CD4-positive, alpha-beta T cell treated with Interleukin-17A for 1 hour (primary cell): ENCODE data around the gene SPDYE9.
"Not testable (repeated sequence)": the region's sequence is repeated elsewhere in the genome, so short reads cannot be mapped to it uniquely, and the experiment has no call there.

Source experiments
- DNase-seq: peaks from one replicate; pipeline ENCODE4 v3.0.0-alpha.2; 2020

The SPDYE9 gene, protein sequence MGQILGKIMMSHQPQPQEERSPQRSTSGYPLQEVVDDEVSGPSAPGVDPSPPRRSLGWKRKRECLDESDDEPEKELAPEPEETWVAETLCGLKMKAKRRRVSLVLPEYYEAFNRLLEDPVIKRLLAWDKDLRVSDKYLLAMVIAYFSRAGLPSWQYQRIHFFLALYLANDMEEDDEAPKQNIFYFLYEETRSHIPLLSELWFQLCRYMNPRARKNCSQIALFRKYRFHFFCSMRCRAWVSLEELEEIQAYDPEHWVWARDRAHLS

DNA sequence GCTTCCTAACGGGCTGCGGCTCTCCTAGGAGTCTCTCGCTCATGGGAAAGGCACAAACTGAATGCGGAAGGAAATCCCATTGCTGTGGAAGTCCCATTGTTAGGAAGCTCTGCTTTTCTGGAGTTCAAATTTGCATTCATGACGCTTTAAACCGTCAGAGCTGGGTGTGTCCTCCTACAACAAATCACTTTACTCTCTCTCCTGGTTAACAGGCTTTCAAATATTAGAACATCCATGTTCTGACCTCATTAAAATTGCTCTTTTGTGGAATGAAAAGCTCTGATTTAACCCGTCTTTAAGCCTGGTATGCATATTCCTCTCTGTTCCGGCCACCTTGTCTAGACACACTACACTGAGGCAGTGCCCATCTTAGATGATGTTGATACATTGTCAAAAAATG is at the start of gene SPDYE9:
Gene SPDYE9 (minus strand): TSS at position 101 of the 400 bp plus-strand sequence. CDS start 1,800 bp downstream, outside the sequence.
- DNase-seq, result not testable (repeated sequence)

DNA sequence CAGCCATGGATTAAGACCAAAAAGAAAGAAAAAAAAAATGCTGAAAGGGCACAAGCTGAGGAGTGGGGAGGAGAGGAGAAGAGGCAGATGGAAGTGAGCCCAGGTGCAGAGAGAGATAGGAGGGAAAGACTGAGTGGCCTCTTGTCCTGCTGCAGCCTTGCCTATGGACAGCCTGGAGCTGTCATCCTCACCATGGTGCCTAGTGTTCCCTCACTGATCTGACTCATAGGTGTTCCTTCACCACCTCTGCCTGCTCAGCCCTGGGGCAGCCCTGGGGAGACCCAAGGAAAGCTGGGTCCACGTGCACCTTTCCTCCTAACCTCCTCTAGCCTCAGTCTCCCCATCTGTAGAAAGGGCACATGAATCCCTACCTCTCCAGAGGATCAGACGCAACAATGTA is 49.0 kb upstream of the SPDYE9 start:
- not testable (repeated sequence) for DNase-seq

DNA sequence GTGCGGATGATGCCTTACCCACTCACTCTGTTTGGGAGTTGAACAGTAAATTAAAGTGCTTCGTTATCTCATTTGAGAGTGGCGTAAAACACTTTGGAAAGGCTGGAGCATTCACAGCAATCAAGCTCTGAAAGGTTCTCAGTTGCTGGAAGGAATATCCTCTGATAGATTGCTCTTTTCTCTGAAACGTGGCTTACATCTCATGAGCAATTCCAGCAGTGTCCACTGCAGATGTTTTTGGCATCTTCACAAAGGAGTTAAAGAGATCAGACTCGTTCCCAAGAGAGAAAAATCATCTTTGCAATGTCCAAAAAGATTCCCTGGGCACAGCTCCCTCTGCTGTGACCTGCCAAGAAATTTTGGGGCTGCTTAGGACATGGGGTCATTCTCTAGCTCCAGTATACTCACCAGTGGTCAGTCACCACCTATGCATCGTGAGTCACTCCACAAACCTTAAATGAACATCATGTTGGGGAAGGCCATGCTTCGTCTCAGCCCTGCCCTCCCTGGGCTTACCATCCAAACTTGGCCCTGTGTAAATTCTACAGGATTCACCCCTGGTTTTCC is 46.9 kb upstream of the SPDYE9 start:
- DNase-seq, result not testable (repeated sequence)

DNA sequence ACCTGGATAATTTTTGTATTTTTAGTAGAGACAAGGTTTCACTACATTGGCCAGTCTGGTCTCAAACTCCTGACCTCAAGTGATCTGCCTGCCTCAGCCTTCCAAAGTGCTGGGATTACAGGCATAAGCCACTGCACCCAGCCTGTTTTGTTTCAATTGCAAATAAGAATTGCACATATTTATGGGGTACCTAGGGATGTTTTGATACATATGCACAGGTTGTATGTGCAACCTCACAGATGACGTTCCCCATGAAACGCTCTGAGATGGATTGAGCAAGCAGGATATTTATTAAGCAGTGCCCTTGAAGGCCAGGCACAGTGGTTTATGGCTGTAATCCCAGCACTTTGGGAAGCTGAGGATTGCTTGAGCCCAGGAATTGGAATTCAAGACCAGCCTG is 44.8 kb upstream of the SPDYE9 start:
- DNase-seq, result not testable (repeated sequence)

DNA sequence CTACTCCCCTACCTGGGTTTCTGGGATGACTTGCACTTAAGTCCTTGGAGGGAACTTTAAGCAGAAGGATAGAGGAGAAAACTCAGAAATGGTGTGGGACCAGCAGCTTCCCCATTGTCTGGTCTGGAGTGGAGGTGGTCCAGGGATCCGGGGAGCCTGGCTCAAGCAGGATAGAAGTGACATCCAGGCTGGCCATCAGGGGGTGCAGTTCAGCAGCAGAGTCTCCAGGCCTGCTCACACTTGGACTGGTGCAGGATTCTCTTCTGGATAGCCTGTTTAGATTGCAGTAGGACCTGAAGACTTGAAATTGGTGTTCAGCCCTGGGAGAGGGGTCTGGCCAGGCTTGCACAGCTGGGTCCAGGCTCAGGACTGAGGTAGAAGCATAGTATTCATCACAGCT is 38.3 kb upstream of the SPDYE9 start:
- DNase-seq, result not testable (repeated sequence)

DNA sequence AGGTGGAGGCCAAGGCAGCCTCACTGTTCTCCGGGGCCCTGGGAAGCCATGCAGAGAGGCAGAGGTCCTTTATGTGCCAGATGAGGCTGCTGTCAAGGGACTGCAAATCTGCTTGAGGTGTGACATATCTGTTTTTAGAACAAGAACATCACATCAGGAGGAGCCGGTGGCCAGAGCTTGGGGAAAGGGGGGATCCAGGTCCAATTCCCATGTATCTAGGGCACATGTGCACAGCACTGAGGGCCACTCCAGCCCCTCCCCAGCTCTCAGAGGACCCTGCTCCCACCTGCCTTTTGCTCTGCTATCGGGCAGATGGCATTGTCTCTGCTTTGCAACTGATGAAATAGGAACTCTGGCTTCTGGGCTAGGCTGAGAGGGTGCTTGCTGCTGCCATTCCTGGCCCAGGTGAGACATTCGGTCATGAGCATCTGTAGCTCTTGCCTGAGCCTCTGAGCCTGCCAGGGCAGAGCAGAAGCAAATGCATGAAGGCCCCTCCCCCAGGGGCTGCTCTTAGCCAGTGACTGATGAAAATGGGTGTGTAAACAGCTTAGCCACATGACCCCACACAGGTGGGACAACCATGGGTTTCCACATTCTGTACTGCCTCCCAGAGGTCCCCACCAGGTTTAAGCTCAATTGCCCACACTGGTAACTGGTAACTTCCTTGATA is 37.1 kb upstream of the SPDYE9 start:
- not testable (repeated sequence) for DNase-seq

DNA sequence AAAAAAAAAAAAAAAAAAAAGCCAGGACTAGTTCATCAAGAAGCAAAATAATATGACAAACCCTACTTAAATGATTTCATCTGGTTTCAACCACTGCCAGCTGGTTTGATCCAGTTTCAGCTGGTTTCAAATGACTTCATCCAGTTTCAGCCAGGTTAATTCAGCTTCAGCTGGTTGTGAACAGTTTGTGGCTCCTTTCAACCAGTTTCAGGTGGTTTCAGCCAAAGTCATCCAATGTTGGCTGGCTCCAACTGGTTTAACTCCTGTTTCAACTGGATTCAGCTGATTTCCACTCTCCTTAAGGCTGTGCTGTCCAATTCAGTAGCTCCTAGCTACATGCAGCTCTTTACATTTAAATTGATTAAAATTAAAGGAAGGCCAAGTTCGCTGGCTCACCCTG is 32.3 kb upstream of the SPDYE9 start:
- DNase-seq, result not testable (repeated sequence)

DNA sequence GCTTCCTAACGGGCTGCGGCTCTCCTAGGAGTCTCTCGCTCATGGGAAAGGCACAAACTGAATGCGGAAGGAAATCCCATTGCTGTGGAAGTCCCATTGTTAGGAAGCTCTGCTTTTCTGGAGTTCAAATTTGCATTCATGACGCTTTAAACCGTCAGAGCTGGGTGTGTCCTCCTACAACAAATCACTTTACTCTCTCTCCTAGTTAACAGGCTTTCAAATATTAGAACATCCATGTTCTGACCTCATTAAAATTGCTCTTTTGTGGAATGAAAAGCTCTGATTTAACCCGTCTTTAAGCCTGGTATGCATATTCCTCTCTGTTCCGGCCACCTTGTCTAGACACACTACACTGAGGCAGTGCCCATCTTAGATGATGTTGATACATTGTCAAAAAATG is 28.0 kb downstream of the SPDYE9 start, which contains the start of gene SPDYE11:
Gene SPDYE11 (minus strand): TSS at position 101 of the 400 bp plus-strand sequence. CDS start 1,800 bp downstream, outside the sequence.
- DNase-seq, result not testable (repeated sequence)

DNA sequence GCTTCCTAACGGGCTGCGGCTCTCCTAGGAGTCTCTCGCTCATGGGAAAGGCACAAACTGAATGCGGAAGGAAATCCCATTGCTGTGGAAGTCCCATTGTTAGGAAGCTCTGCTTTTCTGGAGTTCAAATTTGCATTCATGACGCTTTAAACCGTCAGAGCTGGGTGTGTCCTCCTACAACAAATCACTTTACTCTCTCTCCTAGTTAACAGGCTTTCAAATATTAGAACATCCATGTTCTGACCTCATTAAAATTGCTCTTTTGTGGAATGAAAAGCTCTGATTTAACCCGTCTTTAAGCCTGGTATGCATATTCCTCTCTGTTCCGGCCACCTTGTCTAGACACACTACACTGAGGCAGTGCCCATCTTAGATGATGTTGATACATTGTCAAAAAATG is 56.2 kb downstream of the SPDYE9 start, which contains the start of gene SPDYE8:
Gene SPDYE8 (minus strand): TSS at position 101 of the 400 bp plus-strand sequence. CDS start 1,800 bp downstream, outside the sequence.
- DNase-seq, result not testable (repeated sequence)
